ENCODE data around the gene SMCHD1. TPM values are rescaled to one million over a fixed set of nuclear protein-coding genes. Genes with fewer than 3 reads are reported as not detected.

SMCHD1 gene
- total and polyA plus RNA-seq, 4 donors = 4.4 to 49.0 (median 25.4) TPM

DNA sequence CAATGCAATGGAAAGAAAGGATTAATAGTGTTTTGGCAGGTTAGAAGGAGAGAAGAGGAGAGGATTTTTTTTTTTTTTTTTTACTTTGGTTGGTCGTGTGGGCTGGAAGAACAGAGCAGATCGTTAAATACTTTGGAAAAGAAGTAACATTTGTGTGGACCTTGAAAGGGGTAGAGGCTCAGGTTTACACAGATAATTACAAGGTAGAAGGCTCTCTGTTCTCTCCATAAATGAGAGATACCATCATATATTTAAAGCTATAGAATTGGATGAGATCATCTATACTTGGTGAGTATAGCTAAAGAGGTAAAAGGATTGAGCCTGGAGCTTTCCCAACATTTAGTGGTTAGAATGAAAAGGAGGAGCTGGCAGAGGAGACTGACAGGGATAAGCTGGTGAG, 49.0 kb downstream of the SMCHD1 start:
- H3K4me1 ChIP-seq (ENCODE audit: control insufficient read depth in 4 of 4, insufficient read depth in 4 of 4, low read length in 3 of 4) = no peaks in the 10 kb centered on the region
- TF ChIP-seq TAF1 (conservative IDR thresholded peaks at IDR 0.05) (no peak), HNF4A (conservative IDR thresholded peaks at IDR 0.05) (no peak), YY1 (IDR thresholded peaks at IDR 0.05) (no peak), GABPA (IDR thresholded peaks at IDR 0.05 in 1 of 2, conservative IDR thresholded peaks at IDR 0.05 in 1 of 2) (no peak), FOXA2 (IDR thresholded peaks at IDR 0.05) (no peak), NR2F2 (IDR thresholded peaks at IDR 0.05) (no peak), JUND (IDR thresholded peaks at IDR 0.05) (no peak), RAD21 (IDR thresholded peaks at IDR 0.05) (no peak), SP1 (IDR thresholded peaks at IDR 0.05) (no peak), RXRA (IDR thresholded peaks at IDR 0.05) (no peak), HNF4G (IDR thresholded peaks at IDR 0.05) (no peak), EGR1 (IDR thresholded peaks at IDR 0.05; ENCODE audit: low read depth in 2 of 2) (no peak), FOXA1 (IDR thresholded peaks at IDR 0.05) (no peak)
- TF ChIP-seq, protein P1, sequence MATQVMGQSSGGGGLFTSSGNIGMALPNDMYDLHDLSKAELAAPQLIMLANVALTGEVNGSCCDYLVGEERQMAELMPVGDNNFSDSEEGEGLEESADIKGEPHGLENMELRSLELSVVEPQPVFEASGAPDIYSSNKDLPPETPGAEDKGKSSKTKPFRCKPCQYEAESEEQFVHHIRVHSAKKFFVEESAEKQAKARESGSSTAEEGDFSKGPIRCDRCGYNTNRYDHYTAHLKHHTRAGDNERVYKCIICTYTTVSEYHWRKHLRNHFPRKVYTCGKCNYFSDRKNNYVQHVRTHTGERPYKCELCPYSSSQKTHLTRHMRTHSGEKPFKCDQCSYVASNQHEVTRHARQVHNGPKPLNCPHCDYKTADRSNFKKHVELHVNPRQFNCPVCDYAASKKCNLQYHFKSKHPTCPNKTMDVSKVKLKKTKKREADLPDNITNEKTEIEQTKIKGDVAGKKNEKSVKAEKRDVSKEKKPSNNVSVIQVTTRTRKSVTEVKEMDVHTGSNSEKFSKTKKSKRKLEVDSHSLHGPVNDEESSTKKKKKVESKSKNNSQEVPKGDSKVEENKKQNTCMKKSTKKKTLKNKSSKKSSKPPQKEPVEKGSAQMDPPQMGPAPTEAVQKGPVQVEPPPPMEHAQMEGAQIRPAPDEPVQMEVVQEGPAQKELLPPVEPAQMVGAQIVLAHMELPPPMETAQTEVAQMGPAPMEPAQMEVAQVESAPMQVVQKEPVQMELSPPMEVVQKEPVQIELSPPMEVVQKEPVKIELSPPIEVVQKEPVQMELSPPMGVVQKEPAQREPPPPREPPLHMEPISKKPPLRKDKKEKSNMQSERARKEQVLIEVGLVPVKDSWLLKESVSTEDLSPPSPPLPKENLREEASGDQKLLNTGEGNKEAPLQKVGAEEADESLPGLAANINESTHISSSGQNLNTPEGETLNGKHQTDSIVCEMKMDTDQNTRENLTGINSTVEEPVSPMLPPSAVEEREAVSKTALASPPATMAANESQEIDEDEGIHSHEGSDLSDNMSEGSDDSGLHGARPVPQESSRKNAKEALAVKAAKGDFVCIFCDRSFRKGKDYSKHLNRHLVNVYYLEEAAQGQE (IDR thresholded peaks at IDR 0.05) = no peak
- TF ChIP-seq, protein P2, sequence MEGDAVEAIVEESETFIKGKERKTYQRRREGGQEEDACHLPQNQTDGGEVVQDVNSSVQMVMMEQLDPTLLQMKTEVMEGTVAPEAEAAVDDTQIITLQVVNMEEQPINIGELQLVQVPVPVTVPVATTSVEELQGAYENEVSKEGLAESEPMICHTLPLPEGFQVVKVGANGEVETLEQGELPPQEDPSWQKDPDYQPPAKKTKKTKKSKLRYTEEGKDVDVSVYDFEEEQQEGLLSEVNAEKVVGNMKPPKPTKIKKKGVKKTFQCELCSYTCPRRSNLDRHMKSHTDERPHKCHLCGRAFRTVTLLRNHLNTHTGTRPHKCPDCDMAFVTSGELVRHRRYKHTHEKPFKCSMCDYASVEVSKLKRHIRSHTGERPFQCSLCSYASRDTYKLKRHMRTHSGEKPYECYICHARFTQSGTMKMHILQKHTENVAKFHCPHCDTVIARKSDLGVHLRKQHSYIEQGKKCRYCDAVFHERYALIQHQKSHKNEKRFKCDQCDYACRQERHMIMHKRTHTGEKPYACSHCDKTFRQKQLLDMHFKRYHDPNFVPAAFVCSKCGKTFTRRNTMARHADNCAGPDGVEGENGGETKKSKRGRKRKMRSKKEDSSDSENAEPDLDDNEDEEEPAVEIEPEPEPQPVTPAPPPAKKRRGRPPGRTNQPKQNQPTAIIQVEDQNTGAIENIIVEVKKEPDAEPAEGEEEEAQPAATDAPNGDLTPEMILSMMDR (IDR thresholded peaks at IDR 0.05; ENCODE audit: low read depth, low read length, missing input control) = no peak
- TF ChIP-seq, protein P3, sequence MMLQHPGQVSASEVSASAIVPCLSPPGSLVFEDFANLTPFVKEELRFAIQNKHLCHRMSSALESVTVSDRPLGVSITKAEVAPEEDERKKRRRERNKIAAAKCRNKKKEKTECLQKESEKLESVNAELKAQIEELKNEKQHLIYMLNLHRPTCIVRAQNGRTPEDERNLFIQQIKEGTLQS (IDR thresholded peaks at IDR 0.05) = no peak
- TF ChIP-seq, protein P4, sequence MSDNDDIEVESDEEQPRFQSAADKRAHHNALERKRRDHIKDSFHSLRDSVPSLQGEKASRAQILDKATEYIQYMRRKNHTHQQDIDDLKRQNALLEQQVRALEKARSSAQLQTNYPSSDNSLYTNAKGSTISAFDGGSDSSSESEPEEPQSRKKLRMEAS (IDR thresholded peaks at IDR 0.05) = no peak
- TF ChIP-seq, protein P5, sequence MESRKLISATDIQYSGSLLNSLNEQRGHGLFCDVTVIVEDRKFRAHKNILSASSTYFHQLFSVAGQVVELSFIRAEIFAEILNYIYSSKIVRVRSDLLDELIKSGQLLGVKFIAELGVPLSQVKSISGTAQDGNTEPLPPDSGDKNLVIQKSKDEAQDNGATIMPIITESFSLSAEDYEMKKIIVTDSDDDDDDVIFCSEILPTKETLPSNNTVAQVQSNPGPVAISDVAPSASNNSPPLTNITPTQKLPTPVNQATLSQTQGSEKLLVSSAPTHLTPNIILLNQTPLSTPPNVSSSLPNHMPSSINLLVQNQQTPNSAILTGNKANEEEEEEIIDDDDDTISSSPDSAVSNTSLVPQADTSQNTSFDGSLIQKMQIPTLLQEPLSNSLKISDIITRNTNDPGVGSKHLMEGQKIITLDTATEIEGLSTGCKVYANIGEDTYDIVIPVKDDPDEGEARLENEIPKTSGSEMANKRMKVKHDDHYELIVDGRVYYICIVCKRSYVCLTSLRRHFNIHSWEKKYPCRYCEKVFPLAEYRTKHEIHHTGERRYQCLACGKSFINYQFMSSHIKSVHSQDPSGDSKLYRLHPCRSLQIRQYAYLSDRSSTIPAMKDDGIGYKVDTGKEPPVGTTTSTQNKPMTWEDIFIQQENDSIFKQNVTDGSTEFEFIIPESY (IDR thresholded peaks at IDR 0.05) = no peak
- H3K9ac ChIP-seq (ENCODE audit: low read depth in 1 of 2, low read length in 2 of 2) = no peak overlapping the region
- no peaks in the 10 kb centered on the region for H3K9me3 ChIP-seq (ENCODE audit: control insufficient read depth in 4 of 4, low read length in 3 of 4)
- no peak overlapping the region for H3K4me3 ChIP-seq (ENCODE audit: low read depth in 1 of 3, low read length in 3 of 3)
- peaks cover 3 to 60% (median 43%) of the 10 kb centered on the region in 4 donors for H3K36me3 ChIP-seq (ENCODE audit: control insufficient read depth in 4 of 4, insufficient read depth in 3 of 4, low read depth in 1 of 4, low read length in 3 of 4)
- DNase-seq (ENCODE audit: low spot score) = no peak
- no peak overlapping the region for H3K27ac ChIP-seq (ENCODE audit: low read depth in 1 of 2, low read length in 2 of 2)
- H3K27me3 ChIP-seq (ENCODE audit: control insufficient read depth in 4 of 4, insufficient read depth in 4 of 4, low read length in 3 of 4) = no peaks in the 10 kb centered on the region
- 95% methylated on average over 2 of the region's 2 CpGs for WGBS

Measured in liver (tissue), 9 donors.